HepG2 (cell line): ENCODE results near the gene NFE2L2. TPM values are rescaled to one million over a fixed set of nuclear protein-coding genes. Genes with fewer than 3 reads are reported as not detected.

Source experiments
- ATF7 ChIP-seq, 2 experiments: fragments of 450-650 bp in 1 of 2; sonication (generic) in 1 of 2; formaldehyde crosslinking in 1 of 2; IDR thresholded peaks; 2 replicates each; pipeline versions ENCODE4 v1.4.0 to v1.6.1; 2016 to 2020; ENCODE audit warnings: antibody characterized with exemption in 1 of 2, mild to moderate bottlenecking in 1 of 2, missing genetic modification reagents in 1 of 2
- CBX2 ChIP-seq, 2 experiments: fragments of 200-600 bp in 1 of 2; sonication (generic); formaldehyde crosslinking in 1 of 2; IDR thresholded peaks; 2 replicates each; pipeline versions ENCODE4 v1.7.0 to v1.8.1; 2018 to 2022; ENCODE audit warnings: low read depth in 2 of 2, low read length in 1 of 2, mild to moderate bottlenecking in 1 of 2, missing genetic modification reagents in 1 of 2
- EEA1 ChIP-seq: sonication (generic); formaldehyde crosslinking; IDR thresholded peaks from 2 replicates; pipeline ENCODE4 v1.5.1; 2020; ENCODE audit warnings: mild to moderate bottlenecking, missing genetic modification reagents, borderline replicate concordance
- KAT7 ChIP-seq: IDR thresholded peaks from 2 replicates; pipeline ENCODE4 v1.6.1; 2018; ENCODE audit warnings: borderline replicate concordance, missing compliant biosample characterization
- MIER3 ChIP-seq: IDR thresholded peaks from 2 replicates; pipeline ENCODE4 v1.6.1; 2016; ENCODE audit warnings: missing compliant biosample characterization, borderline replicate concordance
- RBAK ChIP-seq: sonication (generic); formaldehyde crosslinking; IDR thresholded peaks from 2 replicates; pipeline ENCODE4 v1.5.1; 2020; ENCODE audit warnings: mild to moderate bottlenecking, missing genetic modification reagents
- SMYD3 ChIP-seq: sonication (generic); formaldehyde crosslinking; IDR thresholded peaks from 2 replicates; pipeline ENCODE4 v1.8.1; 2023; ENCODE audit warnings: mild to moderate bottlenecking, missing genetic modification reagents
- SPEN ChIP-seq: sonication (generic); formaldehyde crosslinking; IDR thresholded peaks from 2 replicates; pipeline ENCODE4 v1.5.1; 2020; ENCODE audit warnings: low read depth, mild to moderate bottlenecking, missing genetic modification reagents
- ZNF225 ChIP-seq: sonication (generic); formaldehyde crosslinking; IDR thresholded peaks from 2 replicates; pipeline ENCODE4 v1.4.0; 2020; ENCODE audit warnings: mild to moderate bottlenecking, missing genetic modification reagents
- ZNF264 ChIP-seq: sonication (generic); formaldehyde crosslinking; IDR thresholded peaks from 2 replicates; pipeline ENCODE4 v1.4.0; 2020; ENCODE audit warnings: missing genetic modification reagents
- ZNF292 ChIP-seq: sonication (generic); formaldehyde crosslinking; IDR thresholded peaks from 2 replicates; pipeline ENCODE4 v1.8.1; 2022; ENCODE audit warnings: mild to moderate bottlenecking, low read depth, missing genetic modification reagents, borderline replicate concordance
- ZNF446 ChIP-seq: sonication (generic); formaldehyde crosslinking; IDR thresholded peaks from 2 replicates; pipeline ENCODE4 v1.5.0; 2020; ENCODE audit warnings: mild to moderate bottlenecking, missing genetic modification reagents
- ZNF496 ChIP-seq: sonication (generic); formaldehyde crosslinking; IDR thresholded peaks from 2 replicates; pipeline ENCODE4 v1.8.1; 2023; ENCODE audit warnings: mild to moderate bottlenecking, moderate library complexity, missing genetic modification reagents; ENCODE audit not compliant: insufficient replicate concordance
- ZNF530 ChIP-seq: sonication (generic); formaldehyde crosslinking; IDR thresholded peaks from 2 replicates; pipeline ENCODE4 v1.5.0; 2020; ENCODE audit warnings: low read depth, mild to moderate bottlenecking, missing genetic modification reagents
- ZNF703 ChIP-seq: sonication (generic); formaldehyde crosslinking; IDR thresholded peaks from 2 replicates; pipeline ENCODE4 v1.5.1; 2020; ENCODE audit warnings: missing genetic modification reagents, mild to moderate bottlenecking, moderate library complexity, borderline replicate concordance
- ZNF878 ChIP-seq: sonication (generic); formaldehyde crosslinking; IDR thresholded peaks from 2 replicates; pipeline ENCODE4 v1.8.1; 2023; ENCODE audit warnings: mild to moderate bottlenecking, missing genetic modification reagents, moderate library complexity
- polyA plus RNA-seq, 8 experiments: library from polyadenylated mRNA; depleted of rRNA in 3 of 8; stranded (reverse) in 7 of 8; unstranded in 1 of 8; fragments of >200 nt; fragmentation: Illumina TruSeq in 4 of 8; extraction: Trizol in 4 of 8; gene quantifications; 2 replicates each; pipeline versions ENCODE4 v1.2.1 to v1.2.3, GENCODE V29; 2011 to 2016; ENCODE audit warnings: low read depth in 4 of 8, missing spikeins in 1 of 8, mixed read lengths in 1 of 8; ENCODE audit not compliant: insufficient read depth in 1 of 8
- total RNA-seq, 5 experiments: library from RNA; depleted of rRNA; stranded (reverse); fragments of >200 nt; fragmentation: Illumina TruSeq; extraction: Trizol; gene quantifications; 2 replicates each; pipeline ENCODE4 v1.2.3, GENCODE V29; 2016; ENCODE audit warnings: low read depth in 1 of 5
- TF ChIP-seq, protein P1 (sequence below): sonication (generic); formaldehyde crosslinking; IDR thresholded peaks from 2 replicates; pipeline ENCODE4 v1.4.0; 2020; ENCODE audit warnings: missing genetic modification reagents
- TF ChIP-seq, protein P2 (sequence below): sonication (generic); formaldehyde crosslinking; IDR thresholded peaks from 2 replicates; pipeline ENCODE4 v1.8.0; 2023; ENCODE audit warnings: mild to moderate bottlenecking, missing genetic modification reagents
- TF ChIP-seq, protein P3 (sequence below): sonication (generic); formaldehyde crosslinking; IDR thresholded peaks from 2 replicates; pipeline ENCODE4 v1.5.0; 2020; ENCODE audit warnings: mild to moderate bottlenecking, missing genetic modification reagents
- TF ChIP-seq, protein P4 (sequence below): fragments of 450-650 bp; IDR thresholded peaks from 2 replicates; pipeline ENCODE4 v1.6.1; 2017

NFE2L2 gene
- total and polyA plus RNA-seq, 2 of the 13 experiments (the other 11 are each of a cell fraction or from before 2014, with no cell fraction given), result 84.6 to 215 TPM

DNA sequence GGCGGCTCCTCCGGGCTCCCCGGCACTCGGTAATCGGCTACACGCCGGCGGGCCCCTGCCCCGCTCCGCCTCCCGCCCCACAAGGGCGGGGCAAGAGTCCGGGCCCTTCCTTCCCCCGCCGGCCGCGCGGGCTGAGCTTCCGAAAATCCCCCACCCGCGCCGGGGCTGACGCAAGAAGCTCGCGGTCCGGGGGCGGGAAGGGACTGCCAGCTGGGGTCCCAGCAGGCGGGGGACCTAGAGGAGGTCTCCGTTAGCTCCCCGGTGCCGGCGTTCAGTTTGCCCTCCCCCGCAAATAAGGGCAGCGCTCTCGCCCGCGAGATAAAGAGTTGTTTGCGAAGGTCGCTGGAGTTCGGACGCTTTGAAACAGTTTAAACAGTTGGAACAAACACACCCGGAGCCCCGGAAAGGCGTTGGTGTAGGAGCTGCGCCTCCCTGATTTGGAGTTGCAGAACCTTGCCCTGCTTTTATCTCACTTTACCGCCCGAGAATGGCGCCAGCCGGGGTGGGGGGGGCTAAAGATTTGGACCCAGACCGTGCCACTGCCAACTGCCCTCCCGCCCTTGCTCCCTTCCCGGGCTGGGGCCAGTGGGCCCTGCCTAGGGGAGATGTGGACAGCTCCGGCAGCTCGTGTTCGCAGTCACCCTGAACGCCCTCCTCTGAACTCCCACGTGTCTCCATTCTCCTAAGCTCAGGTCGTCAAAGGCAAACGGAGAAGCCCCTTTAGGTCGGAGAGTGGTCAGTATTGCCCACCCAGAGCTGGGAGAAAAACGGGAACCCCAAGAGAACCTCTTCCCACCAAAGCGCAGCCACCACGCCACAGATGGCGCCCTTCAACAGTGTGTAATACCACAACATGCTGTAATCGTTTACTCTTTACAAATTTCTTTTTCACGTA lies at the start of gene NFE2L2 (continued):
- TF ChIP-seq EEA1 (CRISPR knock-in tag) (no peak; the same call in 1 of the 2 replicates), ZNF703 (CRISPR knock-in tag) (peak; percentile 99), ZNF225 (no peak; the same call in 1 of the 2 replicates), ZNF264 (CRISPR knock-in tag) (peak; percentile 66; the same call in 1 of the 2 replicates), SPEN (CRISPR knock-in tag) (peak; percentile 83), KAT7 (CRISPR knock-in tag) (peak; percentile 88; the same call in 1 of the 2 replicates), RBAK (CRISPR knock-in tag) (peak; percentile 87), ZNF446 (CRISPR knock-in tag) (no peak), CBX2 (IDR thresholded peaks at IDR 0.05; ENCODE audit: low read depth, low read length) (no peak), CBX2 (CRISPR knock-in tag; IDR thresholded peaks at IDR 0.05; ENCODE audit: low read depth) (no peak), SMYD3 (CRISPR knock-in tag) (peak; percentile 89; the same call in 1 of the 2 replicates), ZNF496 (CRISPR knock-in tag) (no peak), MIER3 (CRISPR knock-in tag) (peak; percentile 77; the same call in 1 of the 2 replicates), ATF7 (IDR thresholded peaks at IDR 0.05) (no peak), ATF7 (CRISPR knock-in tag; IDR thresholded peaks at IDR 0.05) (peak; percentile 86; the same call in 1 of the 2 replicates), ZNF878 (peak; percentile 98), ZNF530 (CRISPR knock-in tag) (0 out of 2 replicates have a peak, but pooled peaks have one; percentile 17), ZNF292 (CRISPR knock-in tag) (peak; percentile 99)
- TF ChIP-seq, protein P1, sequence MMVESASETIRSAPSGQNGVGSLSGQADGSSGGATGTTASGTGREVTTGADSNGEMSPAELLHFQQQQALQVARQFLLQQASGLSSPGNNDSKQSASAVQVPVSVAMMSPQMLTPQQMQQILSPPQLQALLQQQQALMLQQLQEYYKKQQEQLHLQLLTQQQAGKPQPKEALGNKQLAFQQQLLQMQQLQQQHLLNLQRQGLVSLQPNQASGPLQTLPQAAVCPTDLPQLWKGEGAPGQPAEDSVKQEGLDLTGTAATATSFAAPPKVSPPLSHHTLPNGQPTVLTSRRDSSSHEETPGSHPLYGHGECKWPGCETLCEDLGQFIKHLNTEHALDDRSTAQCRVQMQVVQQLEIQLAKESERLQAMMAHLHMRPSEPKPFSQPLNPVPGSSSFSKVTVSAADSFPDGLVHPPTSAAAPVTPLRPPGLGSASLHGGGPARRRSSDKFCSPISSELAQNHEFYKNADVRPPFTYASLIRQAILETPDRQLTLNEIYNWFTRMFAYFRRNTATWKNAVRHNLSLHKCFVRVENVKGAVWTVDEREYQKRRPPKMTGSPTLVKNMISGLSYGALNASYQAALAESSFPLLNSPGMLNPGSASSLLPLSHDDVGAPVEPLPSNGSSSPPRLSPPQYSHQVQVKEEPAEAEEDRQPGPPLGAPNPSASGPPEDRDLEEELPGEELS (CRISPR knock-in tag), result peak; percentile 96
- TF ChIP-seq, protein P2, sequence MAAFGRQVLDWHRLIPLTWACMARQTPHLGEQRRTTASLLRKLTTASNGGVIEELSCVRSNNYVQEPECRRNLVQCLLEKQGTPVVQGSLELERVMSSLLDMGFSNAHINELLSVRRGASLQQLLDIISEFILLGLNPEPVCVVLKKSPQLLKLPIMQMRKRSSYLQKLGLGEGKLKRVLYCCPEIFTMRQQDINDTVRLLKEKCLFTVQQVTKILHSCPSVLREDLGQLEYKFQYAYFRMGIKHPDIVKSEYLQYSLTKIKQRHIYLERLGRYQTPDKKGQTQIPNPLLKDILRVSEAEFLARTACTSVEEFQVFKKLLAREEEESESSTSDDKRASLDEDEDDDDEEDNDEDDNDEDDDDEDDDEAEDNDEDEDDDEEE, result no peak
- TF ChIP-seq, protein P3, sequence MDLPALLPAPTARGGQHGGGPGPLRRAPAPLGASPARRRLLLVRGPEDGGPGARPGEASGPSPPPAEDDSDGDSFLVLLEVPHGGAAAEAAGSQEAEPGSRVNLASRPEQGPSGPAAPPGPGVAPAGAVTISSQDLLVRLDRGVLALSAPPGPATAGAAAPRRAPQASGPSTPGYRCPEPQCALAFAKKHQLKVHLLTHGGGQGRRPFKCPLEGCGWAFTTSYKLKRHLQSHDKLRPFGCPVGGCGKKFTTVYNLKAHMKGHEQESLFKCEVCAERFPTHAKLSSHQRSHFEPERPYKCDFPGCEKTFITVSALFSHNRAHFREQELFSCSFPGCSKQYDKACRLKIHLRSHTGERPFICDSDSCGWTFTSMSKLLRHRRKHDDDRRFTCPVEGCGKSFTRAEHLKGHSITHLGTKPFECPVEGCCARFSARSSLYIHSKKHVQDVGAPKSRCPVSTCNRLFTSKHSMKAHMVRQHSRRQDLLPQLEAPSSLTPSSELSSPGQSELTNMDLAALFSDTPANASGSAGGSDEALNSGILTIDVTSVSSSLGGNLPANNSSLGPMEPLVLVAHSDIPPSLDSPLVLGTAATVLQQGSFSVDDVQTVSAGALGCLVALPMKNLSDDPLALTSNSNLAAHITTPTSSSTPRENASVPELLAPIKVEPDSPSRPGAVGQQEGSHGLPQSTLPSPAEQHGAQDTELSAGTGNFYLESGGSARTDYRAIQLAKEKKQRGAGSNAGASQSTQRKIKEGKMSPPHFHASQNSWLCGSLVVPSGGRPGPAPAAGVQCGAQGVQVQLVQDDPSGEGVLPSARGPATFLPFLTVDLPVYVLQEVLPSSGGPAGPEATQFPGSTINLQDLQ (CRISPR knock-in tag), result peak; percentile 95
- TF ChIP-seq, protein P4, sequence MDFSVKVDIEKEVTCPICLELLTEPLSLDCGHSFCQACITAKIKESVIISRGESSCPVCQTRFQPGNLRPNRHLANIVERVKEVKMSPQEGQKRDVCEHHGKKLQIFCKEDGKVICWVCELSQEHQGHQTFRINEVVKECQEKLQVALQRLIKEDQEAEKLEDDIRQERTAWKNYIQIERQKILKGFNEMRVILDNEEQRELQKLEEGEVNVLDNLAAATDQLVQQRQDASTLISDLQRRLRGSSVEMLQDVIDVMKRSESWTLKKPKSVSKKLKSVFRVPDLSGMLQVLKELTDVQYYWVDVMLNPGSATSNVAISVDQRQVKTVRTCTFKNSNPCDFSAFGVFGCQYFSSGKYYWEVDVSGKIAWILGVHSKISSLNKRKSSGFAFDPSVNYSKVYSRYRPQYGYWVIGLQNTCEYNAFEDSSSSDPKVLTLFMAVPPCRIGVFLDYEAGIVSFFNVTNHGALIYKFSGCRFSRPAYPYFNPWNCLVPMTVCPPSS, result no peak
